CD4-positive, alpha-beta T cell treated with Interleukin-6 for 4 hours (primary cell): Measurements from ENCODE around the gene EMSY.
"Not testable (repeated sequence)": the region's sequence is repeated elsewhere in the genome, so short reads cannot be mapped to it uniquely, and the experiment has no call there.

Experiments
- DNase-seq: peaks from one replicate; pipeline ENCODE4 v3.0.0-alpha.2; 2020; ENCODE audit warnings: mixed read lengths

Gene EMSY

DNA sequence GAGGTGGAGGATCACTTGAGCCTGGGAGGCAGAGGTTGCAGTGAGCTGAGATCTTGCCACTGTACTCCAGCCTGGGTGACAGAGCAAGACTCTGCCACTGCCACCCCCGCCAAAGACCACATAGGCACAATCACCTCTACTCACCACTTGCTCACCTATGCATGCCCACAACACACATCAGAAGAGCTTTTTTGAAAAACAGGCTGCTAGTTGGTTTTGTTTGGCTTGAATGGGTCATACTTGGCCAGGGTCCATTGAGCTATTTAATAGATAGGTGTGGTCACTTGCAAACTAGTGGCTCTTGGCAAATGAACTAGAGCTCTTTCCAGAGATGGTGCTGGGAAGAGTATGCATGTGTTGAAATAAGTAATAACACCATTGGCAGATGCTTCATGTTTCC, 80.1 kb downstream of the EMSY start:
- no peak for DNase-seq

DNA sequence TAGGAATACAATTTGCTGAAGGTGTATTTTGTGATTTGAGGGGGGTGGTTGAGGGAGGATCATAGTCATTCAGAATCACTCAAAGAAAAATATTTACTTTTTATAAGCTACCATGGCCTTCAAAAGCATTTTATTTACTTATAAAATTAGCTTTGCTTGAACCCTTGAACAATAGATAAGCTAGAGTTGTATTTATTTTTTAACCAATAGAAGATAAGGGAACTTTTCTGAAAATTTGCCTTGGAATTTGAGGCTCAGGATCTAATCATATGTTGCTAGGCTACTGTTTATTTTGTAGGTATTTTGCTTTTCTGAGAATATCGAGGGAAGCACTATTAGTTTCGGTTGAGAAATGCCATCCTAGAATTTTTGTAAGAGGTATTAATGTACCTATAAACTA, 82.1 kb downstream of the EMSY start:
- no peak for DNase-seq

DNA sequence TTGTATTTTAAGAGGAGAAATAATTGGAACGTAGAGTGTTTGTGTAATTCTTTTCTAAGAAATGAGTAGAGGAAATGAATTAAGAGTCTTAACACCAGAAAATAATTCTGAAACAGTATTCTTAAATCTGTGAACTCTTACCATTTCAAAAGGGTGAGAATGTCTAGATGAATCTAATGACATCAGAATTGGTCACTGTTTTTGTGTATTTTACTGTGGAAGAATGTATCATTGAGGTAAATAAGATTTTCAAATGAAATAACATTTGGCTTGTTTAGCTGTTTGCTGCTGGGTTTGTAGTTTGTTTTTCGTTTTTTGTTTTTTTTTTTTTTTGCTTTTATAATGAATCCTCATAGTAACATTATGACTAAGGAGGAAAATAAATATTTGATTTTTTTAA, 97.6 kb downstream of the EMSY start:
- no peak for DNase-seq

DNA sequence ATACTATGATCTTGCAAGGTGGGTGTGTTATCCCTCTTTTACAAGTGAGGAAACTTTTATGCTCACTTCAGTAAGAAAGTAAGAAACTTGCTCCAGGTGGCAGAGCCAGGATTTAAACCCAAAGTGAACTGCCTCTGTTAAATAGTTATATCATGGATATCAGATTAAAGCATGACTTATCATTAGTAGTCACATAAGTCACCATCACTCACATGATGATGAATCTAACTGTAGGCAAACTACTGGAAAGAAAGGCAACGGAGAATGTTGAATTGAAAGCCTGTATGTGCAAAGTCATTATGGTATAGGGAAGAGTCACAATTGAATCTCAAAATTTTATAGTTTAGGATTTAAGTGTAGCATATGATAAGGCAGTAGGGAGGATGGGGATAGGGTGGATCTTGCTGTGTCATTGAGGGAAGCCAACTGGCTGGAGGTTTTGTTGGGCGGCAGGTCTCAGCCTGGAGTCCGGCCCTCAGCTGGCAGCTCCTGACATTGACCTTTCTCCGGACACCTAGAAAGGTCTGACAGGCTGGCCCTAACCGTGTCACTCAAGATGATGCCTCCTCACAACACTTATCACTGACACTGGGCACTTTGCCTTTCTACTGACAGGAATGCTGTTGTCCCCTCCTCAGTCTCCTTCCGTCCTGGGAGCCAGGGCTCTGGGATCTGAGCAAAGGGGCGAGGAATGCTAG, 98.3 kb downstream of the EMSY start:
- DNase-seq: no peak

DNA sequence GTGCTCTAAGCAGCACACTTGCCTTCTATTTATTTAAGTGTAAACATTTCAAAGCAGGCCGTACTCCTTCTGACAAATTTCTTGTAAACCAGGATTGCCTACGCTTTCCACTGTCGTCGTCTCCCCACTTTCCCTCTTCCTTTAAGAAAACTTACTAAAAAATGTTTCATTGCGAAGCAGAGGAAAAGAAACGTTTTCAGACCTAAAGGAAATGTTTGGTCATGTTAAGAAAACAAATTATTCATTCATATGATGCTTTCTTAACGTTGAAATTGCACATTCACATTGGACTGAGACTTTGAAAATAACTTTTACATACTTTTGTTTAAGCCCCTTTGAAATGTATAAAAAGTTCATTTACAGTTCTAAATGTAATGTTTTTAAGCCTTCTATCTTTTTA, 106.0 kb downstream of the EMSY start:
- DNase-seq: no peak

DNA sequence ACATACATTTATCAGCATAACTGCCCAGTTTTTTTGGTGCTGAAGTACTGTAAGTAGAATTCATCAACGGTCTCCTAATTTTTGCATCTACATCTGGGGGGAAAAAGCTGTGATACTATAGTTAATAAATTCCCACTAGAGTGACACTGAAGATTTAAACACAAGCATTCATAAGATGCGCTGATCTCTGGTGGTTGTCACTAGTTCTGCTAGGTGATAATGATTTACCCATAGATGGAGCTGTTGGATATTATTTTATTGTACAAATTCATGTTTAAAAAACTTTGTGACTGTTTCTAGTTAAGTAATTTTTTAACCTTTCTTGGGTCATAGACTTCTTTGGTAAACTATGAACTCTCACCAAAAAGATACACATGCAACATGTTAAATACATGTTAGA, 106.6 kb downstream of the EMSY start:
- no peak for DNase-seq

DNA sequence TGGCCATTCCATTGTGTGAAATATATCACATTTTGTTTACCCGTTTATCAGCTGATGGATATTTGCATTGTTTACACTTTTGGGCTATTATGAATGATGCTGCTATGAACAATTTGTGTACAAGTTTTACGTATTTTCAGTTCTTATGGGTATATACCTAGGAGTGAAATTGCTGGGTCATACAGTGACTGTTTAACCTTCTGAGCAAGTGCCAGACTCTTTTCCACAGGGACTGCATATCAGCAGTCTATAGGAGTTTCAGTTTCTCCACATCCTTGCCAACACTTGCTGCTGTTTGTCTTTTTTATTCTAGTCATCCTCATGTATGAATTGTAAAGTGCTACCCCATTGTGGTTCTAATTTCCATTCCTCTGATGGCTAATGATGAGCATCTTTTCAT, 108.2 kb downstream of the EMSY start:
- DNase-seq: no peak

DNA sequence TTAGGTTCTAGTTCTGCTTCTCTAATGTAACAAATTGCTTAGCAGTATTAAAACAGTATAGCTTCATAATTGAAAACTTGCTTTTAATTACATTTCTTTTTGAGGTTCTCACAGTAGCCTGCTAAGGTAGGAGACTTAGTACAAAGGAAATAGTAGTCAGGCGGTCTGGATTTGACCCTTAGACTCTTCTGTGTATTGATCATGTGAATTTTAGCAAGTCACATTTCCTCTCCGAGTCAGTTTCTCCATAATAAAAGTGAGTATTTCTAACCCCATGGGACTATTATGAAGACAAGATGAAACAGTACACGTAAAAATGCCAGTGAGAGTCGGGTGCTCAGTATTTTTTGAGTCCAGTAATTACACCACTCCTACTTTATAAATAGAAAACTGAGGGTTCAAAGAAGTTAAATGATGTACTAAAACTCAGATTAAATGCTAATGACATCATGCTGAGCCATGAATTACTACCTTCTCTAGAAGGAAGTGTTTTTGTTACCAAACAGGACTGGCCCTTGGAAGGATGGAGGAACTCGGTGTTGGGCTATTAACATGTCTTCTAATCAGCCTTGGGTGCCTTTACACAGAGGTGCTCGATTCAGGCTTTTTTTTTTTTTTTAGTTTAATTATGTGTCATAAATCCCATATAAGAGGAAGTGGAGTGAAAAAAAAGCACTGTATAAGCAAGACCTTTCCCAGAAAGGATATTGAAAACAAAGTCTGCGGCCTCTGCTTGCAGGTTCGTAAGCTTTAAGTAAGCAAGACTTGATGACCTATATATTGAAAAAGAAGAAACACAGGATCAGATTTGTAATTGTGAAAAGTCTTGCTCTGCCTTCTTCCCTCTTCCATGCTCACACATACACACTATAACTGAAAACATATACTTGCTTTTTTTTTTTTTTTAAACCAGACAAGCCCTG, 109.0 kb downstream of the EMSY start:
- DNase-seq: no peak

DNA sequence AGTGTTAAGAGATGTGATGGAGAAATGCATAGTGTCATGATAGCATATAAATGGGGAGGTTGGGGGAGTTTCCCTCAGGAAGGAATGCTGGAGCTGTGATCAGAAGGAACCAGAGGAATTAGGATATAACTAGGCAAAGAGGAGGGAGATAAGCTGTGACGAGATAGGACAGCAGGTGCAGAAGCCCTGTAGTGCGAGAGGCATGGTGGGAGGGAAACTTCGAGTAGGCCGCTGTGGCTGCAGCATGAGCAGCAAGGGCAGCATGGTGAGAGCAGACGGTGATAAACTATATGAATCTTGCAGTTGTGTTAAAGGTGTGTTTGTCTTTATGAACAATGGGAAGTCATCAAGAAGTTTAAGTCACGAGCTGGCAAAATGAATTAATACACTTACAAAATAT, 109.9 kb downstream of the EMSY start:
- no peak for DNase-seq

DNA sequence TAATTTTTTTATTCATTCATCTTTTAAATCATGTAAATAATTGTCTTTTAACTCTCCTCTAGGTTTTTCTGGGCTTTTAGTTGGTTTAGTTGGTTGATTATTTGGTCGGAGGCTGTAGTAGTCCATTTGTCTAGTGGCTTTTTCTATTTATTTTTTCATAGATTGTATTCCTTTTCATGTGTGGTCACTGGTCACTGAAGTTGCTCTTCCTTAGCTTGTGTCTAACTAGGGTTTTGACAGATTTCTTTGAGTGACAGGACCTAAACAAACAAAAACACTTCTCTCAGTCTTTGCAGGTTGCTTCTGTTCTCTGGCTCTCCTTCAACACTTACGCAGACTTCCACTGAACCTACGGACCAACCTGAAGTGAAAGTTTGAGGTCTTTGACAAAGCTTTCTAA, 112.6 kb downstream of the EMSY start:
- no peak for DNase-seq

DNA sequence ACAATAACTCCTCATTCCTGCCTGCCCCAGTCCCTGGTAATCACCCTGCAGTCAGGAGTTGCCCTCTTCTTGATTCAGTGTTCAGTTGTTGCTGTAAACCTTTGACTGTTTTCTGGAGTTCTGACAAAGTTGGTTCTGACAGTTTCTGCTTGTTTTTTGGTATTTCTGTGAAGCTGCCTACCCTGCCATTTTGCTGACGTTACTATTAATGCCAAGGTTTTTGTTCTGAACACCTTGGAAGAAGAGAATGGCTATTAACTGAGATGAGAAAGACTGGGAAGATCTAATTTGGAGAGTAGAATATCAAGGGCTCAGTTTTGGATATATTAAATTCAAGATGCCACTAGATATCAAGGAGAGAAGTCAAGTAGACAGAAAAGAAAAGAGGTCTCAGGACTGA, 113.7 kb downstream of the EMSY start:
- no peak for DNase-seq

DNA sequence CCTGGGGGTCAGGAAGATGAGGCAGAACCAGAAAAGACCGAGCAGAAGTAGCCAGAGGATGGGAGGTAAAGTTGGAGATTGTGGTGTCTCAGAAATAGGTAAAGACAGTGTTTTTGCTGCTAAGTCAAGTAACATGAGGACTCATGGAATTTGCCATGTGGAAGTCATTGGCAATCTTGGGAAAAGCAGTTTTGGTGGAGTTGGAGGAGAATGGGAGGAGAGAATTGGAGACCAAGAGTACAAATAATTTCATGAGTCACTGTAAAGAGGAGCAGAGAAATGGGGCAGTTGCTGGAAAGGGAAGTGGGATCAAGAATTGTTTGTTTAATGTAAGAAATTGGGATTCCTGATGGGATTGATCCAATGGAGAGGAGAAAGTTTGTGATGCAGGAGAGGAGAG, 114.1 kb downstream of the EMSY start:
- DNase-seq: no peak

DNA sequence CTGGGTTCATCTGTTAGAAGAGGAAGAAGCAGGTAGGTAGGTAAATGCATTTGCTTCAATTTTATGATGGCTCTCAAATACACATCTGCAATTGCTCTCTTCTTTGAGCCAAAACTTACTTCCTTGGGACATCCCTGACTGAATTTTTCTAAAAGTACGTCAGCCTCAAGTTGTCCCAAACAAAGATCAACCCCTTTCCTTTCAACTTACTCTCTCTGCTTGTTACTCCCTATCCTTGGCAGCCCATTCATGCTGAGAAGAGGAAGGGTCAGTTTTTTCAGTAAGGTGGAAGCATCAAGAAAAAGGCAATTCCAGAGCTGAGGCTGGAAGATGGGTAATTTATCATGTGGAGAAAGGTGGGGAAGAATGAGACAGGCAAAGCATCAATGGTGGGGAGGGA, 114.5 kb downstream of the EMSY start:
- DNase-seq: no peak

DNA sequence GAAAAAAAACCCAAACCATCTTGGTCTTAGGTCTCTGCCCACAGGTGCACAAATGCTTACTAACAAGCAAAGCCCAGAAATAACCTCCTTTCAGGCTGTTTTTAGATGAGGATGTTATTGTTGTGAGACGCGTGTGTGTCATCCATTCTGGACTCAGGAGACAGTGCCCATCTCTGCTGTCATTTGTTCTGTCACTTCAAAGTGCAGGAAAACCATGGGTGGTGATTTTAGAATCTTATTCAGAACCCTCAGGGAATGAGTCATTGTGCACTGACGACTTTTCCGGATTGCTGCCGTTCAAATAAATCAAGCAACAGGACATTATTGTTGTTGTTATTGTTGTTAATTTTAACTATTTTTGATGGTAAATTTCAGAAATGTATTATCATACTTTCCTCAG, 115.4 kb downstream of the EMSY start:
- DNase-seq: peak; percentile 50

DNA sequence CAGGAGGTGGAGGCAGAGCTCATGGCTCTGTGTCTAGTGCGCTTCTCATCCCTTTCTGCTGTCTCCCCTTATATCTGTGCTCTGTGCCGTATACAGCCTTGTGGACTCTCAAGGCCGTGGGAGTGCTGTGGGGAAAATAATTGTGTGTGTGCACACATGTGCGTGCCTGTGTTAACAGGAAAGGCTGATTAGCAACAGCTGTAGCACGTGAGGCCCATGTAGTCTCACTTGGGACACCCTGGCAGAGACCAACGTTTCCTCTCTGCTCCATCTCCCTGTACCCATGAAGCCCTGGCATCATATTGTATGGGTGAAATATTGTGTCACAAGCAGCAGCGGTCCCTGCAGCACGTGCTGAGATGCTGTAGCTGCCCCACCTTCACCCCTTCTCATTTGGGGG, 116.4 kb downstream of the EMSY start:
- DNase-seq: no peak

DNA sequence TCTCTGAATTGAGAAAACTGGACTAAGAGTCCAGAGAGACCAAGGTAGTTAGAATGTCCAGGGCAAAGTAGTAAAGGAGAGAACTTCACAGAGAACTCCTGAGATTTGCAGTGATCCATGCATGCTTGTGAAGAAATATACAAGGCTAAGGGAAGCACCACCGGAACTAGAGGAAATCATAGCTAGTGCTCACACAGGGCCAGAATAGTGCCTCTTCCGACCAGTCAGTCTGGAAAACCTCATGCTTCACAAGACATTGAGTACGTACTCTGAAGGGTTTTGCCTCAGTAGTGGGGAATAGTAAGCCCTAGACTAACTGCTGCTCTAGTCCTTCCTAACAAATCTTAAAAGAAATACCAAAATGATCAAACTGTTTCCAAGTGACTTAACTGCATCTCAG, 117.7 kb downstream of the EMSY start:
- no peak for DNase-seq

DNA sequence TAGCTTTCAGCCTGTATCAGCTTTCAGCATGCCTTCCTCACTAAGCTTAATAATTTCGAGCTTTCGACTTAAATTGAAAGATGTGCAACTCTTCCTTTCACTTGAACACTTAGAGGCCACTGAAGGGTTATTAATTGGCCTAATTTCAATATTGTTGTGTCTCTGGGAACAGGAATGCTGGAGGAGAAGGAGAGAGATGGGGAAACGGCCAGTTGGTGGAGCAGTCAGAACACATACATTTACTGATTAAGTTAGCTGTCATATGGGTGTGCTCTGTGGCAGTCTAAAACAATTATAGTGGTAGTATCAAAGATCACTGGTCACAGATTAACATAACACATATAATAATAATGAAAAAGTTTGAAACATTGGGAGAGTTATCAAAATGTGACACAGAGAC, 119.5 kb downstream of the EMSY start:
- no peak for DNase-seq

DNA sequence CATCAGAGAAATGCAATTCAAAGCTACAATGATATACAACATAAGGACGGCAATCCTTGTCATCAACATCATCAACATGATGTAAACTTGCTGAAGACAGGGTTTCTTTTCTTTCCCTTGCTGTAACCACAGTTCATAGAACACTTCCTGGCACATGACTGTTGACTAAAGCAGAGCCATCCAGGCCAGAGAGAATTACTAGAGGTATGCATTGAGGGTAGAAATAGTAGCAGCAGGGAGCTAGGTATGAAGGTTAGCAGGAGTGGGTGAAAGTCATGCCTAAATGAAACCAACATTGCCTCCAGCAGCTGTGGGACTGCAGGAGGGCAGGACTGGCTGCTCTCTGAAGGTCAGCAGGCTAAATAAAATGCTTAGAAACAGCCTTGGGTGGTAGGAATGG, 122.0 kb downstream of the EMSY start:
- DNase-seq: no peak

DNA sequence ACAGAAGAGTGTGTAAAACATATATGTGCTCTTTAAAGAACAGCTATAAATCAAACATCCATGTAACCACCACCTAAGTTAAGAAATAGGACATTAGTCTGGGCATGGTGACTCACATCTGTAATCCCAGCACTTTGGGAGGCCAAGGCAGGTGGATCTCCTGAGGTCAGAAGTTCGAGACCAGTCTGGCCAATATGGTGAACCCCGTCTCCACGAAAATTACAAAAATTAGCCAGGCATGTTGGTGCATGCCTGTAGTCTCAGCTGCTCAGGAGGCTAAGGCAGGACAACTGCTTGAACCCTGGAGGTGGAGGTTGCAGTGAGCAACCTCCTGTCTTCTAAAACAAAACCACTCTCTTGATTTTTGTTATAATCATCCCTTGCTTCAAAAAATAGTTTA, 122.4 kb downstream of the EMSY start:
- DNase-seq: no peak

DNA sequence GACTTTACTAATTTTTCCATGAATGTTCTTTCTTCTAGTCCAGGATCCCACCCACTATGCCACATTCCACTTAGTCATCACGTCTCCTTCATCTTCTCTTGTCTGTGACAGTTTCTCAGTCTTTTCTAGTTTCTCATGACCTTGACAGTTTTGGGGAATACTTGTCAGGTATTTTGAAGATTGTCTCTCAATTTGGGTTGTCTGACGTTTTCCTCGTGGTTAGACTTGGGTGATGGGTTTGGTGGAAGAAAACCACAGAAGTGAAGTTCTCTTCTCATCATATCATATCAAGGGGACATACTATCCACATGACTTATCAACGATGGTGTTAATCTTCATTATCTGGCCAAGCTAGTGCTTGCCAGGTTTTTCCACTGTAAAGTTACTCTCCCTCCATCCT, 123.3 kb downstream of the EMSY start:
- DNase-seq: no peak

DNA sequence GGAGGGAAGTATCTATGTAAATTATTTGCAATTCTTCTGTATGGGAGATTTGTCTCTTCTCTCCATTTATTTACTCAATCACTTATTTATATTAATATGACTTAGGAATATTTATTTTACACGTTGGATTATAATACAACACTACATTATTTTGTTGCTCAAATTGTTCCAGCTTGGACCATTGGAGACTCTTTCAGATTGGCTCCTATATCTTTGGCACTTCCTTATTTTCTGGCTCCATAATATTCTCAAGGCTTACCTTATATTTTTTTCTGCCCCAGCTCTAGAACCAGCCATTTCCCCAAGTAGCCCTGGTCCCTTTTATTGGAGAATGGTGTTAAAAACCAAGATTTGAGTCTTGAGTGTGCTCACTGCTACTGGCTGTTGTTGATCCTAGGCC, 123.8 kb downstream of the EMSY start:
- no peak for DNase-seq

DNA sequence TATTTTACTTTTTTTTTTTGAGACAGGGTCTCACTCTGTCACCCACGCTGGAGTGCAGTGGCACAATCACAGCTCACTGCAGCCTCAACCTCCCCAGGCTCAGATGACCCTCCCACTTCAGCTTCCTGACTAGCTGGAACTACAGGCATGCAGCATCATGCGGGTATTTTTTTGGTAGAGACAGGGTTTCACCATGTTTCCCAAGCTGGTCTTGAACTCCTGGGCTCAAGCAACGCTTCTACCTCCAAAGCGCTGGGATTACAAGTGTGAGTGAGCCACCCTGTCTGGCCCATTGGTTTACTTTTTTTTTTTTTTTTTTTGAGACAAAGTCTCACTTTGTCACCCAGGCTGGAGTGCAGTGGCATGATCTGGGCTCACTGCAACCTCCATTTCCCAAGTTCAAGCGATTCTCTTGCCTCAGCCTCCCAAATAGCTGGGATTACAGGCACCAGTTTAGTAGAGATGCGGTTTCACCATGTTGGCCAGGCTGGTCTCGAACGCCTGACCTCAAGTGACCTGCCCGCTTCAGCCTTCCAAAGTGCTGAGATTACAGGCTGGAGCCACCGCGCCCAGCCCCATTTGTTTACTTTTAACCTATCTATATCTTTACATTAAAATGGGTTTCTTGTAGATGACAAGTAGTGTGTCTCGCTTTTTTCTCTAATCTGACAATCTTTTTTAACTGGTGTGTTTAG, 127.5 kb downstream of the EMSY start:
- not testable (repeated sequence) for DNase-seq

DNA sequence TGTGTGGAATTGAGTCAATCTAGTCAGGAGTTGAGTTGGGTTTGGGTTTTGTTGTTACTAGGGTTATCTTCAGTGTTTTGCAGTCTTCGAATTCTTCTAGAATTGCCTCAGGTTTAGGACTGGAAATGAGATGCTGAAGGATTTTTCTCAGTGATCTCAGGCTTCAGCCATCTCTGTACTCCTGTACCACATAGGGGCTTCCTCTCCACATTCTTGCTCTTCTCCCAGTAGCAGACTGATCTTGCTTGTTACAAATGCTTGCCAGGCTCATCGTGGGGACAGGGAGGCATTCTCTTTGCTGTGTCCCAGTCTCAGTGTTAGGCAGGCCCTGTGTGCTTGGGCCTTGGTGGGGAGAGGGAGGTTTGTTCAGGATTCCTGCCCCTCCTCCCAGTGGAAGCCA, 129.6 kb downstream of the EMSY start:
- DNase-seq: no peak

DNA sequence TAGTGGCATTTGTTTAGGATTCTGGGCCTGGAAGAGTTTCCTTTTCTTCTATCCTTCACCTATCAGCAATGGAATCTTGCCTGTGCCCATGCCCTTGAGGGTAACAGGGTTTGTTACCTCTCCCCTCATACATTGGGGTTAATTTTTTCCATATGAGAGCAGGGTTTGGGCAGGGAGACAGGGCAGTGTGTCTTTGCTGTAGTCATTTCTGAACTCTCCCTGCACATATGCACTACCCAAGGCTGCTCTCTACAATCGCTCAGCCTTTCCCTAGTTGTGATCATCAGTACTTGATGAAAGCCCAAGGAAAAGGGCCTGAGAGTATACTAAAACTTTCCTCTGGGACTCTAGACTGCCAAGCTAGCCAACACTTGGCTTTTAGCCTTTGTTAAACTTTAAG, 130.1 kb downstream of the EMSY start:
- DNase-seq: no peak
